Measurements from ENCODE around the gene PTGES3. TPM values are rescaled to one million over a fixed set of nuclear protein-coding genes. Genes with fewer than 3 reads are reported as not detected.

Gene PTGES3
- total and polyA plus RNA-seq, 12 donors, result 47.3 to 296 (median 94.4) TPM

- H3K4me1 ChIP-seq (replicated peaks in 1 of 2), result peaks cover 21 to 69% of the 10 kb centered on the region in 2 donors
- H3K27ac ChIP-seq, result peak overlapping the region in 1 of 5 donors; percentile 37
- no peaks in the 10 kb centered on the region for H3K9me3 ChIP-seq (replicated peaks in 1 of 3)
- no peak for TF ChIP-seq CTCF (IDR thresholded peaks at IDR 0.05)
- WGBS, 4 donors, result 71 to 77% (median 75%) methylated on average over 11 of the region's 11 CpGs
- intact Hi-C loops (cut with DNase I), result no loop called here
- peak in 2 of 7 donors; percentile 16 to 51 for DNase-seq
- H3K4me3 ChIP-seq, result no peak overlapping the region
- H3K27me3 ChIP-seq, result no peaks in the 10 kb centered on the region
- peaks cover 0 to 20% of the 10 kb centered on the region in 2 donors for H3K36me3 ChIP-seq (replicated peaks in 1 of 2)
Observed at GRCh38 chr12:56676851-56677580, 11.1 kb downstream of the PTGES3 start.

DNA sequence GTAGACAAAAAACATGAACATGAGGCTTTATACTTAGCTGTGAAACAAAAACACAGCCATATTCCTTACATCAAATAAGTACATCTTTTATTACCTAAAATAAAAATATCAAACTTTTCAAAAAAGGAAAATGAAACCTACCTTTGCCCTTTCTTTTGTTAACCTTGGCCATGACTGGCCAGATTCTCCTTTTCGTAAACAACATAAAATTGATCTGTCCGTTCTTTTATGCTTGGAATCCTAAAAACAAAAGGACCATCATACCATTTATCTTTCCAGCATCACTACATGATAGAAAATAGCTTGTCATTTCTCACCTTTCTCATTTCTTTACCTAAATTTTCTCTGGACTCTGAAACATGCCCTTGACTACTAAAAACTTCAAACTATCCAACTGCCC lies 16.5 kb downstream of the PTGES3 start:
- Histone ChIP-seq H3K4me3 (no peak overlapping the region), H3K36me3 (replicated peaks in 1 of 2) (peaks cover 0 to 64% of the 10 kb centered on the region in 2 donors), H3K9me3 (replicated peaks in 1 of 3) (no peaks in the 10 kb centered on the region), H3K4me1 (replicated peaks in 1 of 2) (peaks cover 21 to 35% of the 10 kb centered on the region in 2 donors), H3K27me3 (no peaks in the 10 kb centered on the region), H3K27ac (peak overlapping the region in 2 of 5 donors; percentile 2 to 19)
- no peak for DNase-seq
- 39 to 54% (median 47%) methylated on average over 2 of the region's 2 CpGs for WGBS, 4 donors
- TF ChIP-seq CTCF (IDR thresholded peaks at IDR 0.05), result no peak
- TF ChIP-seq POLR2A (IDR thresholded peaks at IDR 0.05), result no peak
- intact Hi-C loops (cut with DNase I), result no loop called here

DNA sequence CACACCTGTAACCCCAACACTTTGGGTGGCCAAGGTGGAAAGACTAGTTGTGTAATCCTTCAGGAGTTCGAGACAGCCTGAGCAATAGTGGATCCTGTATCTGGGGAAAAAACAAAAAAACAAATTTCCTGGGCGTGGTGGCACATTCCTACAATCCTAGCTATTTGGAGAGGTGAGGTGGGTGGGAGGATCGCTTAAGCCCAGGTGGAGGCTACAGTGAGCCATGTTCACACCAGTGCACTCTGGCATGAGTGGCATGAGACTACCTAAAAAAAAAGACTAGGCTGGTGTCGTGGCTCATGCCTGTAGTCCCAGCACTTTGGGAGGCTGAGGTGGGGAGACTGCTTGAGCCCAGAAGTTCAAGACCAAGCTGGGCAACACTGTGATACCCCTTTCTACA lies 17.2 kb downstream of the PTGES3 start:
- WGBS, 4 donors, result 86 to 97% (median 92%) methylated on average over 4 of the region's 4 CpGs

DNA sequence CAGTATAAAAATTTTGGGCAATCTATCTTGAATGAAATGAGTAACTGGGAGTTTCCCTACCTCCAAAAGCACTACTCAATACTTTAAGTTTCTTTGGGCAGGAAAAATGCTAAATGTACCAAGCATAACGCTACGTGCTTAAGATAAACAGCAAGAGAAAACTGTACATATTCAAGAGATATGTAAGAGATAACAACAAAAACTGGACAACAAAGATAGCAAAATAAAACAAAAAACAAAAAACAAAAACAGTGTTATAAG lies 20.0 kb downstream of the PTGES3 start:
- no peak overlapping the region for H3K4me3 ChIP-seq
- no peak for TF ChIP-seq POLR2A (IDR thresholded peaks at IDR 0.05)
- TF ChIP-seq CTCF (IDR thresholded peaks at IDR 0.05), result no peak
- no peak overlapping the region for H3K27ac ChIP-seq
- H3K4me1 ChIP-seq (replicated peaks in 1 of 2), result peaks cover 6 to 17% of the 10 kb centered on the region in 2 donors
- H3K27me3 ChIP-seq, result no peaks in the 10 kb centered on the region
- DNase-seq, result no peak
- intact Hi-C loops (cut with DNase I), result no loop called here
- H3K36me3 ChIP-seq (replicated peaks in 1 of 2), result peaks cover 0 to 97% of the 10 kb centered on the region in 2 donors
- 89 to 98% (median 93%) methylated on average over 2 of the region's 2 CpGs for WGBS, 4 donors
- H3K9me3 ChIP-seq (replicated peaks in 1 of 3), result no peaks in the 10 kb centered on the region

More for the DNA sequence above, 17.2 kb downstream of the PTGES3 start:
- TF ChIP-seq POLR2A (IDR thresholded peaks at IDR 0.05) (no peak), CTCF (IDR thresholded peaks at IDR 0.05) (no peak)
- Histone ChIP-seq H3K27me3 (no peaks in the 10 kb centered on the region), H3K4me1 (replicated peaks in 1 of 2) (peaks cover 13 to 27% of the 10 kb centered on the region in 2 donors), H3K4me3 (no peak overlapping the region), H3K36me3 (replicated peaks in 1 of 2) (peaks cover 0 to 70% of the 10 kb centered on the region in 2 donors), H3K9me3 (replicated peaks in 1 of 3) (no peaks in the 10 kb centered on the region), H3K27ac (no peak overlapping the region)
- intact Hi-C loops (cut with DNase I), result no loop called here
- peak in 2 of 7 donors; percentile 7 to 23 for DNase-seq
